Ovary (tissue), 9 donors: Measurements from ENCODE around the gene BTBD9. TPM values are rescaled to one million over a fixed set of nuclear protein-coding genes. Genes with fewer than 3 reads are reported as not detected.
A peak's percentile ranks its signal among the peaks of the same experiment; 100 is the strongest.

Experiments used
- DNase-seq, 5 donors: peaks; one replicate each; pipeline ENCODE4 v3.0.0-alpha.2; 2019 to 2020
- H3K27ac ChIP-seq, 2 donors: fragments of 200-600 bp; one replicate each; pipeline versions ENCODE4 v1.5.1 to v1.8.0; 2019 to 2022
- H3K27me3 ChIP-seq: fragments of 200-600 bp; one replicate; pipeline ENCODE4 v1.8.0; 2022
- H3K36me3 ChIP-seq: fragments of 200-600 bp; sonication (generic); one replicate; pipeline ENCODE4 v1.5.1; 2019
- H3K4me1 ChIP-seq: one replicate; pipeline ENCODE4 v1.8.1; 2013; ENCODE audit warnings: mild to moderate bottlenecking, moderate library complexity; ENCODE audit not compliant: insufficient read depth
- H3K4me3 ChIP-seq: fragments of 200-600 bp; sonication (generic); one replicate; pipeline ENCODE4 v1.5.1; 2017
- H3K9me3 ChIP-seq, 2 donors: fragments of 200-600 bp in 1 of 2; sonication (generic) in 1 of 2; one replicate each; pipeline versions ENCODE4 v1.5.1 to v1.8.1; 2013 to 2019; ENCODE audit warnings: mild to moderate bottlenecking in 1 of 2, moderate library complexity in 1 of 2
- CTCF ChIP-seq, 3 donors: fragments of 450-650 bp in 2 of 3; fragments of 200-600 bp in 1 of 3; IDR thresholded peaks; one replicate each; pipeline versions ENCODE4 v1.5.1 to v1.8.0; 2016 to 2022; ENCODE audit warnings: antibody characterized with exemption in 3 of 3, mild to moderate bottlenecking in 1 of 3
- EP300 ChIP-seq: sonication (generic); formaldehyde crosslinking; IDR thresholded peaks from one replicate; pipeline ENCODE4 v1.6.1; 2017; ENCODE audit warnings: antibody characterized with exemption
- POLR2A ChIP-seq: fragments of 450-650 bp; IDR thresholded peaks from one replicate; pipeline ENCODE4 v1.6.1; 2017; ENCODE audit warnings: antibody characterized with exemption, mild to moderate bottlenecking, moderate library complexity
- WGBS, 3 donors: extraction: QIAGEN DNeasy Blood & Tissue Kit in 1 of 3; methylation state at CpG; one replicate each; pipeline versions ENCODE4 v1.1.5 to v1.1.7; 2013 to 2017; 5-methylcytosine and 5-hydroxymethylcytosine counted together
- intact Hi-C, 4 donors: fragments of 100-400 bp; cut with DNase I; formaldehyde crosslinking; loops; one replicate each; pipeline versions ENCODE4 v1.11.0 to v1.15.1; 2022 to 2023
- polyA plus RNA-seq, 2 donors: library from polyadenylated mRNA; stranded (reverse); fragments of 200-250 nt in 1 of 2; fragments of 350-450 nt in 1 of 2; fragmentation: Illumina TruSeq in 1 of 2; extraction: RNeasy Lipid Tissue Mini Kit (QIAGEN cat#74804) in 1 of 2; gene quantifications; one replicate each; pipeline ENCODE4 v1.2.3, GENCODE V29; 2013 to 2014
- total RNA-seq, 7 donors: library from RNA; depleted of rRNA in 2 of 7; stranded (reverse); fragments of >200 nt in 2 of 7; fragmentation: NEBNext Ultra II Directional in 3 of 7; extraction: Animal tissue kit (Norgen Biotek cat#: 25700) in 3 of 7; gene quantifications; one replicate each; pipeline versions ENCODE4 v1.1.0 to v1.2.4, GENCODE V29; 2016 to 2023
- donor health status: DM: no; HTN: no; CAD: no; lungs with moderate emphysema.
- donor health status: DM: no; HTN: no; CAD: no.
- donor health status: Bipolar disorder and iron deficiency.
- donor health status: DM: yes; HTN: yes; CAD: no.
- donor health status: DM: no; HTN: no; CAD: no.
- donor health status: DM: yes; HTN: yes; CAD: no.

BTBD9 gene
- total and polyA plus RNA-seq, 9 donors, result 7.2 to 28.8 (median 21.0) TPM

- DNase-seq, result no peak
- intact Hi-C loops, result no loop called here
These were observed 465.8 kb downstream of the BTBD9 start for GRCh38 chr6:38173909-38174308.

GRCh38 chr6:38172739-38173410, 466.9 kb downstream of the BTBD9 start:
- H3K27me3 ChIP-seq, result no peaks in the 10 kb centered on the region
- DNase-seq, result no peak
- intact Hi-C loops, result no loop called here
- WGBS, 3 donors, result 68 to 72% (median 71%) methylated on average over 15 of the region's 15 CpGs
- H3K27ac ChIP-seq, result no peak overlapping the region
- no peak for TF ChIP-seq EP300
- TF ChIP-seq CTCF (IDR thresholded peaks at IDR 0.05), result no peak
- no peak for TF ChIP-seq POLR2A
- H3K9me3 ChIP-seq, result no peaks in the 10 kb centered on the region
- no peaks in the 10 kb centered on the region for H3K4me1 ChIP-seq
- no peaks in the 10 kb centered on the region for H3K36me3 ChIP-seq
- H3K4me3 ChIP-seq, result no peak overlapping the region

More at GRCh38 chr6:38173909-38174308, 465.8 kb downstream of the BTBD9 start:
- H3K4me3 ChIP-seq, result no peak overlapping the region
- no peaks in the 10 kb centered on the region for H3K27me3 ChIP-seq
- 91 to 94% (median 91%) methylated on average over 11 of the region's 11 CpGs for WGBS, 3 donors
- no peaks in the 10 kb centered on the region for H3K9me3 ChIP-seq
- no peaks in the 10 kb centered on the region for H3K4me1 ChIP-seq
- no peak overlapping the region for H3K27ac ChIP-seq
- TF ChIP-seq POLR2A (no peak), EP300 (no peak), CTCF (IDR thresholded peaks at IDR 0.05) (no peak)
- H3K36me3 ChIP-seq, result no peaks in the 10 kb centered on the region

- no peak for DNase-seq
- Histone ChIP-seq H3K9me3 (no peaks in the 10 kb centered on the region), H3K27me3 (no peaks in the 10 kb centered on the region), H3K4me3 (no peak overlapping the region), H3K4me1 (no peaks in the 10 kb centered on the region), H3K27ac (no peak overlapping the region), H3K36me3 (no peaks in the 10 kb centered on the region)
- TF ChIP-seq POLR2A (no peak), CTCF (IDR thresholded peaks at IDR 0.05) (no peak), EP300 (no peak)
- WGBS, 3 donors, result 81 to 91% (median 88%) methylated on average over 13 of the region's 13 CpGs
- intact Hi-C loops, result no loop called here
These were observed 467.6 kb downstream of the BTBD9 start for GRCh38 chr6:38171997-38172738.

- H3K9me3 ChIP-seq, result no peaks in the 10 kb centered on the region
- no peak for TF ChIP-seq EP300
- TF ChIP-seq CTCF (IDR thresholded peaks at IDR 0.05), result no peak
- TF ChIP-seq POLR2A, result no peak
- peak in 1 of 5 donors; percentile 15 for DNase-seq
- no peaks in the 10 kb centered on the region for H3K4me1 ChIP-seq
- H3K27me3 ChIP-seq, result no peaks in the 10 kb centered on the region
- intact Hi-C loops, result no loop called here
- 77 to 80% (median 80%) methylated on average over 14 of the region's 14 CpGs for WGBS, 3 donors
- H3K36me3 ChIP-seq, result no peaks in the 10 kb centered on the region
- no peak overlapping the region for H3K4me3 ChIP-seq
- H3K27ac ChIP-seq, result no peak overlapping the region
These were observed 468.9 kb downstream of the BTBD9 start for GRCh38 chr6:38170666-38171355.
